Mucosa of descending colon (tissue), 3 donors: ENCODE measurements around the gene HADHA. TPM values are rescaled to one million over a fixed set of nuclear protein-coding genes. Genes with fewer than 3 reads are reported as not detected.

Source experiments
- ATAC-seq: fragments of 200-7000 bp; cut with Tn5 transposase; one replicate; pipeline ENCODE4 v1.9.1; 2020; ENCODE audit warnings: mild to moderate bottlenecking, moderate library complexity
- DNase-seq, 3 donors: peaks; one replicate each; pipeline ENCODE4 v3.0.0-alpha.2; 2020
- H3K36me3 ChIP-seq: fragments of 200-600 bp; one replicate; pipeline ENCODE4 v1.8.0; 2021; ENCODE audit warnings: low read depth, mild to moderate bottlenecking
- H3K4me1 ChIP-seq: fragments of 200-600 bp; one replicate; pipeline ENCODE4 v1.8.0; 2021; ENCODE audit warnings: low read depth, mild to moderate bottlenecking
- H3K4me3 ChIP-seq: fragments of 200-600 bp; one replicate; pipeline ENCODE4 v1.8.0; 2021; ENCODE audit warnings: mild to moderate bottlenecking
- H3K9me3 ChIP-seq: fragments of 200-600 bp; one replicate; pipeline ENCODE4 v1.8.0; 2021; ENCODE audit warnings: mild to moderate bottlenecking
- intact Hi-C, 2 donors: fragments of 100-400 bp; cut with DNase I in 1 of 2; cut with micrococcal nuclease in 1 of 2; formaldehyde crosslinking; loops; one replicate each; pipeline versions ENCODE4 v1.11.0 to v1.11.1; 2022; cut with DNase I, micrococcal nuclease
- total RNA-seq, 3 donors: library from RNA; stranded (reverse); fragmentation: NEBNext Ultra II Directional in 2 of 3; extraction: Animal tissue kit (Norgen Biotek cat#: 25700) in 2 of 3; gene quantifications; one replicate each; pipeline versions ENCODE4 v1.2.1 to v1.2.4, GENCODE V29; 2021 to 2023
- TF ChIP-seq, protein P1 (sequence below): fragments of 200-600 bp; IDR thresholded peaks from one replicate; pipeline ENCODE4 v1.8.0; 2022; ENCODE audit warnings: antibody characterized with exemption, mild to moderate bottlenecking
- donor health status: DM: no; HTN: no; CAD: no; lungs with moderate emphysema.
- donor health status: DM: no; HTN: no; CAD: no.
- donor health status: DM: no; HTN: yes; CAD: no.

The HADHA gene
- total RNA-seq, 3 donors from 2014 or later: 185 to 252 (median 226) TPM

DNA sequence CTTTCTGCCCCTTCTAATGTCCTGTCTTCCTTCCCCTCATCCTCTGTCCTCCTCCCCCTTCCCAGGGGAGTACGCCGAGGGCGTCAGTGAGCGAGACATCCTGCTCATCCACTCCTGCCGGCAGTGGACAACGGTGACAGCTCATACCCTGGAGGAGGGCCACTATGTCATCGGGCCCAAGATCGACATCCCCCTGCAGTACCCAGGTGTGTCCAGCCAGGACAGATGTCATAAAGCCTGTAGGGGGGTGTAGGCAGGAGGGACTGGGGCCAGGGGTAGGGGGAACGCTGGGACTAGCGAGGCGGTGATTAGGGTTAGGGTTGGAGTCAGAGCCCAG, 68.2 kb downstream of the HADHA start:
- ATAC-seq (no peak), DNase-seq (no peak)
- no peak overlapping the region for H3K4me3 ChIP-seq
- no peaks in the 10 kb centered on the region for H3K9me3 ChIP-seq
- intact Hi-C loops: no loop called here
- TF ChIP-seq, protein P1, sequence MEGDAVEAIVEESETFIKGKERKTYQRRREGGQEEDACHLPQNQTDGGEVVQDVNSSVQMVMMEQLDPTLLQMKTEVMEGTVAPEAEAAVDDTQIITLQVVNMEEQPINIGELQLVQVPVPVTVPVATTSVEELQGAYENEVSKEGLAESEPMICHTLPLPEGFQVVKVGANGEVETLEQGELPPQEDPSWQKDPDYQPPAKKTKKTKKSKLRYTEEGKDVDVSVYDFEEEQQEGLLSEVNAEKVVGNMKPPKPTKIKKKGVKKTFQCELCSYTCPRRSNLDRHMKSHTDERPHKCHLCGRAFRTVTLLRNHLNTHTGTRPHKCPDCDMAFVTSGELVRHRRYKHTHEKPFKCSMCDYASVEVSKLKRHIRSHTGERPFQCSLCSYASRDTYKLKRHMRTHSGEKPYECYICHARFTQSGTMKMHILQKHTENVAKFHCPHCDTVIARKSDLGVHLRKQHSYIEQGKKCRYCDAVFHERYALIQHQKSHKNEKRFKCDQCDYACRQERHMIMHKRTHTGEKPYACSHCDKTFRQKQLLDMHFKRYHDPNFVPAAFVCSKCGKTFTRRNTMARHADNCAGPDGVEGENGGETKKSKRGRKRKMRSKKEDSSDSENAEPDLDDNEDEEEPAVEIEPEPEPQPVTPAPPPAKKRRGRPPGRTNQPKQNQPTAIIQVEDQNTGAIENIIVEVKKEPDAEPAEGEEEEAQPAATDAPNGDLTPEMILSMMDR: no peak
- H3K4me1 ChIP-seq: peaks cover 17% of the 10 kb centered on the region
- H3K36me3 ChIP-seq: no peaks in the 10 kb centered on the region

DNA sequence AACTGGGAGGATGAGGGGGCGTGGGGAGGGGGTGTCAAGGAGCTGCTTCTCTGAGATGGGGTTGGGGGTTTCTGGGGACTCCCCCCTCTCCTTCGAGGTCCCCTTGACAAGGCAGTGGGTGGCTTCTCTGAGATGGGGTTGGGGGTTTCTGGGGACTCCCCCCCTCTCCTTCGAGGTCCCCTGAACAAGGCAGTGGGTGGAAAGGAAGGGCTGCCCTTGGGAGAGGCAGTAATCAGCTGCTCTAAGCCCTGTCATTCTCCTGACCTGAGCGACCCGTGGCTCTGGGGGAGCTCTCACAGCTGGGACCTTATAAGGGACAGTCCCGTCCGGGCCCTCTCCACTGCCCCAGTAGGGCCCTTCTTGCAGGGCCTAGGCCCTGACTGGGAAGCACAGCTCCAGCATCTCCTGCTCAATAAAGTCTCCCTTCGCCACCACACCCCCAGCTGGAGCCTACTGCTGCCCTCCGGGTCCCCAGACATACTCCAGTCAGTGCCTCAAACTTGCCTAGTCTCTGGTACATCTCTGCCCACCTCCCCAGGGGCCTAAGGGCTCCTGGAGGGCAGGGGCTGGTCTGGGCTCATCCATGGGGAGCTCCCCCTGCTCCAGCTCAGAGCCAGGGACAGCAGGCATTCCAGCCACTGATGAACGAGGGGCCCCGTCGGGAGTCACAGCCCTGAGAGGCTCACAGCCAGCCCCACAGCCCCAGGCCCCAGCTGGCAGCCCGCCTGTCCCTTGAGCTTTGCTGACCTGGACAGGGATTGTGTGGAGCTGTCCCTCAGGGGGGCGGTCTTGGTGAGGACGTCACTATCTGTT, 68.8 kb downstream of the HADHA start:
- ATAC-seq (no peak), DNase-seq (no peak)
- peaks cover 17% of the 10 kb centered on the region for H3K4me1 ChIP-seq
- H3K36me3 ChIP-seq: no peaks in the 10 kb centered on the region
- TF ChIP-seq, protein P1: no peak
- H3K4me3 ChIP-seq: no peak overlapping the region
- no peaks in the 10 kb centered on the region for H3K9me3 ChIP-seq
- intact Hi-C loops: no loop called here

DNA sequence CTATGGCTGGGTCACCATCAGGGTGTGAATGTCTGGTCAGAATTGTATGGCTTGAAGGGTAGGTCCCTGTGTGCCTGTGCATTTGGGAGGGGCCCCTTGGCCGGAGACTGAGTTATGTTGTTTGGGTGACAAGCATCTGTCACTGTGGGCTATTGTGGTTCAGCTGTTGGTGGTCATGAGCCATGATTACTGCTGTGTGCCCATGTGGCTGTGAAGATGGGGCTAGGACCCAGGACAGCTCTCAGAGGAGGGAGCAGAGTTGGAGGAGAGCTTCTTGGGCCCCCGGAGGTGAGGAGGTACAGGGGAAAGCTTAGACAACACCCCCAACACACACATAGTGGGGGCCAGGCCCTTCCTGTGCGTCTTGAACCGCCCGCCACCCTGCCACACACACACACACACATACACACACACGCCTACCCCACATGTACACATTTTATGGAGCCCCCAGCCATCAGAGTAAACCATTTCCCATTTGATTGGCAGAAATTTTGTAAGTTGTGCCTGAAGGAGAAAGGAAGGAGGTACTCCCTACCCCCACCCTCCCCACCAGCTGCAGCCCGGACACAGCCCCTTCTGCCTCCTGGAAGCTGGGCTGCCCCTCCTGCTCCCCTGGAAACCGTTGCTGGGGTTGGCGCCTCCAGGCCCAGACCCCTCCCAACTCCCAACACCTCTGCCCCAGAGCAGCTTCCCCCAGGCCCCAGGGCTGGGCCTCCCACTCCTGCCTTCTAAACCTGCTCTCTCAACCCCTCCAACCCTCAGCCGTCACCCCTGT, 69.6 kb downstream of the HADHA start:
- DNase-seq (no peak), ATAC-seq (no peak)
- H3K4me1 ChIP-seq: peaks cover 17% of the 10 kb centered on the region
- no peaks in the 10 kb centered on the region for H3K36me3 ChIP-seq
- TF ChIP-seq, protein P1: no peak
- intact Hi-C loops: no loop called here
- no peaks in the 10 kb centered on the region for H3K9me3 ChIP-seq
- H3K4me3 ChIP-seq: no peak overlapping the region

DNA sequence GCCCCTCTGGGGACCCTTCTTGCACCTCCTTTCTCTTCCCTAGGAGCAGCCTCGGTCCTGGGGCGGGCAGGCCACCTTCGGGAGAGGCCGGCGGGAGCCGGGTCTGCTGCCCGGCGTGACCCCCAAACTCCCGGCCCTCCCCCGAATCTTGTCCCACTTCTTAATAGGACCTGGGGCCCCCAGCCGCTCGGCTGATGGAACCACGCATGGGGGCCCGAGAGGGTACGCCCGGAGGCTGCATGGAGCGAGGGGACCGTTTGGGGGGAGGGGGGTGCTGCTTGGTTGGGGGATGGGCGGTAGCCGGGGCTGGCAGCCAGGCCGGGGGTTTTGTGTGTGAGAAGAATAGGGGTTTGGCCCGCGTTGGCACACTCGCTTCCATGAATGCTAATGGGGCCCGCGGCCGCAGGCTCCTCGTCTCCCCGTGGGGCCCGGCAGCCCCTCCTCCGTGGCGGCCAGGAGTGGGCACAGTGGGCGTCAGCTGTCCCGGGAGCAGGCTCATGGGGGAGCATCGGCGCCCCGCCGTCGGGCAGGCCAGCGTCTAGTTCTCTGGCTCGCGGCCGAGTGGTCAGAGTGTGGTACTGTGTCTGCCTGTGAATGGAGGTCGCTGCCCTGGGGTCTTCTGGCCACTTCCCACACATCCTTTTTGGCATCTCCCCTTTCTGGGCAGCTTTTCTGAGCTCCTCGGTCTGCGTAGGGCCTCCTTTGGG, 70.5 kb downstream of the HADHA start:
- Histone ChIP-seq H3K9me3 (no peaks in the 10 kb centered on the region), H3K4me3 (no peak overlapping the region), H3K4me1 (peaks cover 11% of the 10 kb centered on the region), H3K36me3 (no peaks in the 10 kb centered on the region)
- TF ChIP-seq, protein P1: no peak
- DNase-seq (no peak), ATAC-seq (no peak)
- intact Hi-C loops: no loop called here

DNA sequence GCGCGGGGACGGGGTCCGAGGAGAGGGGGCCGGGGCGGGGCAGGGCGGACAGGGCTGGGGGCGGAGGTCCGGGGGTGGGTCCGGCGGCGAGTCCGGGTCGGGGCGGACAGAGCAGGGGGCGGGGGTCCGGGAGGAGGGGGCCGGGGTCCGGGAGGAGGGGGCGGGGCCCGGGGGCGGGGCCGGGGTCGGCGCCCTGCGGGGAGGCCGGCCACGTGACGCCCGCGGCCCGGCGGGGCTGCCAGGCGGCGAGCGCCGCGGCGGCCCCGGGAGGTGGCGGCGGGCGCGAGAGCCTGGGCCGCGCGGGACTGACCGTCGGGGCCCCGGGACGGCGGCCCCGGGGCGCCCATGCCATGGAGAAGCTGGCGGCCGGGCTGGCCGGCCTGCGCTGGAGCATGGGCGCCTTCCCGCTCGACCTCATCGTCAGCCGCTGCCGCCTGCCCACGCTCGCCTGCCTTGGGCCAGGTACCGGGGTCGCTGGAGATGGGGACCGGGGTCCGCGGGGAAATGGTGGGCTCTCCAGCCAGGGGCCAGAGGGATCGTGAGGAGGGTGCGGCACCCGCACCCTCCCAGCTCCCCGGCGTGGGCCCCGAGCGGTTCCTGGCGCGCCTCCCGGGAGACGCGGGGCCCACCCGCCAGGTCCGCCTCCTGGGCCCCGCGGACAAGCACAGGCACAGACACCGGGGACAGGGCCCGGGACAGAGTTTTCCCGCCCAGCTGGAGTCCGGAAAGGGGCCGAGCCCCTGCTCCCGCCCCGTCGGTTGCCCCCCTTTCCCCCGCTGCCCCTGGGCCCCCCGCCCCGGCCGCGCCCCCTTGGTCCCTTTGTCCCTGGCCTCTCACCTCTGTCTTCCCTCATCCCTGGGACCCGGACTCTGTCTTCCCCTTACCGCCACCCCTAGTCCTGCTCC, 71.3 kb downstream of the HADHA start, which contains the start of gene GAREM2:
Gene GAREM2, plus strand, starts transcription at position 218 of the 905 bp plus-strand sequence. Its CDS starts 133 bp downstream, at position 351.
- ATAC-seq: peak; percentile 23
- intact Hi-C loops: no loop called here

More for the DNA sequence above, 71.3 kb downstream of the HADHA start, which contains the start of gene GAREM2:
- Histone ChIP-seq H3K36me3 (no peaks in the 10 kb centered on the region), H3K4me3 (no peak within 1 kb of the TSS), H3K4me1 (peaks cover 11% of the 10 kb centered on the region), H3K9me3 (no peaks in the 10 kb centered on the region)
- DNase-seq: no peak
- TF ChIP-seq, protein P1: no peak
